DMS114 treated with DMSO at 0.1 percent for 48 hours (cell line): ENCODE results near the gene ZNF26.

Source experiments
- DNase-seq: peaks from one replicate; lab custom pipeline; 2025; ENCODE audit not compliant: unreplicated experiment; lab: John Stamatoyannopoulos, UW

Gene ZNF26

DNA sequence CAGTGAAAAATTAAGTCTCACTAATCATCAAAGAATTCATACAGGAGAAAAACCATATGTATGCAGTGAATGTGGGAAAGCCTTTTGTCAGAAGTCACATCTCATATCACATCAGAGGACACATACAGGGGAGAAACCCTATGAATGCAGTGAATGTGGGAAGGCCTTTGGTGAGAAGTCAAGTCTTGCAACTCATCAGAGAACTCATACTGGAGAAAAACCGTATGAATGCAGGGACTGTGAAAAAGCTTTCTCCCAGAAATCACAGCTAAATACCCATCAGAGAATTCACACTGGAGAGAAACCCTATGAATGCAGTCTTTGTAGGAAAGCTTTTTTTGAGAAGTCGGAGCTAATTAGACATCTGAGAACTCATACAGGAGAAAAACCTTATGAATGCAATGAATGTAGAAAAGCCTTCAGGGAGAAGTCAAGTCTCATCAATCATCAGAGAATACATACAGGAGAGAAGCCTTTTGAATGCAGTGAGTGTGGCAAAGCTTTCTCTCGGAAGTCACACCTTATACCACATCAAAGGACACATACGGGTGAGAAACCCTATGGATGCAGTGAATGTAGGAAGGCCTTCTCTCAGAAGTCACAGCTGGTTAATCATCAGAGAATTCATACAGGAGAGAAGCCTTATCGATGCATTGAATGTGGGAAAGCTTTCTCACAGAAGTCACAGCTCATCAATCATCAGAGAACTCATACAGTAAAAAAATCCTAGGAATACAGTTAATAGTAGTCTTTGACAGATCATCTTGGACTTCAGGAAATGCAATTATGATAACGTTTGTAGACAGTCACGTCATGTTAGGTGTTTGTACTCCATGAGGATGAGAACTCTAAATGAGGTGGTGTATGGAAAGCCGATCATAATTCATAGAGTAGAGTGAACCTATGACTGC is 72.3 kb downstream of the ZNF26 start:
- no peak for DNase-seq

DNA sequence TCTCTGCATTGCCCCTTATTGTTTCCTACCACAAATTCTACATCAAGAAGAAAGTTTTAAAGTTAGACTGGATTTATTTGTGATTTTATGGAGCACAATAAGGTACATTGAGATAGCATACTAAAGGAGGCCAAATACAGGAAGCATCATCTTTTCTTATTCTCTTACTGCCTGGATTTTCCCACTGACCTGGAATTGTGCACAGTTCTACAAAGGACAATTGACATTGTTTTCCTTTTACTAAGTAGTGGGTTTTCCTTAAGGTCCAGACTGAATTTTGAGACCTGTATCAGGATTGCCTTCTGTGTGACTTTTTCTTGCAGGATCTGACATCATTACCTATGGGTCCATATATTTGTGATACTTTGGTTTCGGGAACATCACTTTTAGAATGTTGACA is 75.8 kb downstream of the ZNF26 start:
- DNase-seq = no peak

DNA sequence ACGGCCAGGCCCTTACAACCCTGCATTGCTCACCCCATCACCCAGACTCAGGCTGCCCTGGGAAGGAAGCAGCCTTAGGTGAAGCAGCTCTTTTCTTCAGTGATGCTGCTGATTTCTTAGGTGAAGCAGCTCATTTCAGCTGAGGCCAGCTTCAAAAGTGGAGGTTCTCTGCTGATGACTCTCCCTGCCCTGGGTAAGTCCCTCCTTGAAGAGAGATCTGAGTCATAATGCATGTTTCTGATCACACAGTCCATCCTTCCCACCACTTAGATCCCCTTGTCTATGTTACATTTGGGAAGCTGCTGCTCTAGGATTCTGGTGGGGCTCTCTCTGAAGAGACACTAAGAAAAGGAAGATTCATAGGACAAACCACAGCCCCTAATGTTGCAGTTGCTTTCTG is 77.4 kb downstream of the ZNF26 start:
- no peak for DNase-seq

DNA sequence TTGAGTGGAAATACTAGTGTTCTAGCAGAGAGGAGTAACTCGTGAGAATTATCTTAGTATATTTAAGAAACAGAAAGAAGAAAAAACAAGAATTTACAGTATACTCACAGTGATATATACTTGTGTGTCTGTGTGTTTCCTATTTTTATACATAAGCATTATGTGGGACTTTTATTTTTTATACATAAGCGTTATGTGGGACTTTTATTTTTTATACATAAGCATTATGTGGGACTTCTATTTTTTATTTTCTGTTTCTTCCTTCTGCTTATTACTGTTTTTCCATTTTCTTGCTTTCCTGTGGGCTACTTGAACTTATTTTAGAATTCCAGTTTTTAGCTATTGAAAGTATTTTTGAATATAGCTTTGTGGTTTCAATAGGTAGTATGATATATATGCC is 87.7 kb downstream of the ZNF26 start:
- no peak for DNase-seq
